NCI-H748 (cell line): ENCODE measurements around the gene KCTD12.
"Not testable (repeated sequence)": the region's sequence is repeated elsewhere in the genome, so short reads cannot be mapped to it uniquely, and the experiment has no call there.

Experiments used
- DNase-seq: peaks from one replicate; lab custom pipeline; 2025; ENCODE audit not compliant: unreplicated experiment; lab: John Stamatoyannopoulos, UW

Gene KCTD12

DNA sequence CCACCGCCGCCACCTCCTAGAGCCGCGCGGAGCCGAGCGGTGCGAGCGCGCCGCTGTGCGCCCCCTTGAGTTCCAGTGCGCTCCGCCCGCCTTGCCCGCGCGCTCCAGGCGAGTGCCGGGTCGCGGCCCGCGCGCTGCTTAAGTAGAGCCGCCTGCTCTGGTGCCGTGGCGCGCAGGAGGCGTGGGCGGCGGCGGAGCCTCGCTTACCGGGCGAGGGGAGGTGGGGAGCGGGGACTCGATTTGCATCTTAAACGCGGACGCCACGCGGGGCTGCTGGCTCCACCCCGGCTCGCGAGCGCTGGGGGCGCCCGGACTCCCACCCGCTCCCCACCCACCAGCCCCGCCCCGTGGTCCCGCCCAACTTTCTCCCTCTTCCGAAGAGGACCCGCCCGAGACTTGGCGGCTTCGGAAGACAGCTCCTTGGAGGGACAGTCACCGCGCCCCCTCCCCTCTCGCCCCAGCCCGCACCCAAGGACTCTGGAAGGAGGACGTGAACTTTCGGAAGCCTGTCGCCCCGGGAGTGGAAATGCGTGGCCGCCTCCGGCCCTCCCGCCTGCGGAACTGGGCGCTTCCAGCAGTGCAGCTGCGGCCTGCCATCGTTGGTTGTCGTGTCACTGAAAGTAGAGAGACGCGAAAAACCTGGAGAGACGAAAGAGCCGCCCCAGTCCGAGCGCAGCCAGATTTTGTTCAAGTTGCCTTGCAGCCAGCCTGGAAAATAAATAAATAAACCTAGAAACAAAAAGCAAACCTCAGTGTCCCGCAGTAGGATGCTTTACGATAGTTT is at the start of gene KCTD12:
Gene KCTD12 (minus strand): TSS at position 114 of the 784 bp plus-strand sequence. CDS start 257 bp downstream, outside the sequence.
- peak; percentile 87 for DNase-seq

DNA sequence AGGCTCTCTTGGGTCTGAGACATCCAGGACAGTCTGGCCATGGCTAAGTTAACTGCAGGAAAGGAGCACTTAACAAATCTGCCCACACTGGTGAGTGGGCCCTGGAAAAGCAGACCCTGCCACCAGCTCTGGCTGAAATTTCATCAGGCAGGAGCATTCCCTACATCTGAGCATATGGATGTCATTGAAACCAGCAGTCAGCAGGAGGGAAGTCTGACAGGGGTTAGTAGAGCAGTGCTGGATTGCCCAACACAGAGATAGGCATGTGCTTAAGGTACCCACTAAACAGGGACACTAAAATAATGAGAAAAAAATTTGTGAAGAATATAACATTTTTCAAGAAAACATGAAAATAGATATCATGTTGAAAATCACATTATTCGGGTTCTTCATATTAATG is 48.5 kb upstream of the KCTD12 start:
- DNase-seq, result no peak

DNA sequence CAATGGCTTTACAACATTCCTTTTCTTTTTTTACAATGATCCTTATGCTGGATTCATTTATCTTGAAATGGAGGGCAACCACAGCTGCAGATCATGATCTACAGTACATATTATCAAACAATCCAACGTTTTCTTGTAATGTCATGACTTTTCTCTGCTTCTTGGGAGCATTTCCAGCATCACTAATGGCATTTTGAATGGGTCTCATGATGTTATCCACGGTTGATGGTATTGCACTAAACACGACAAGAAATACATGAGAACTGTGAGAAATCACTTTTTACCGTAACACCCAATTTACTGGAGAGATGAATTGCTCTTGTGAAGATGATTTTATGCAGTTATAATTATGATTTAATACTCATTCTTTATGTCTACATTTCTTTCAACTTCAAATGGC is 45.9 kb upstream of the KCTD12 start:
- no peak for DNase-seq

DNA sequence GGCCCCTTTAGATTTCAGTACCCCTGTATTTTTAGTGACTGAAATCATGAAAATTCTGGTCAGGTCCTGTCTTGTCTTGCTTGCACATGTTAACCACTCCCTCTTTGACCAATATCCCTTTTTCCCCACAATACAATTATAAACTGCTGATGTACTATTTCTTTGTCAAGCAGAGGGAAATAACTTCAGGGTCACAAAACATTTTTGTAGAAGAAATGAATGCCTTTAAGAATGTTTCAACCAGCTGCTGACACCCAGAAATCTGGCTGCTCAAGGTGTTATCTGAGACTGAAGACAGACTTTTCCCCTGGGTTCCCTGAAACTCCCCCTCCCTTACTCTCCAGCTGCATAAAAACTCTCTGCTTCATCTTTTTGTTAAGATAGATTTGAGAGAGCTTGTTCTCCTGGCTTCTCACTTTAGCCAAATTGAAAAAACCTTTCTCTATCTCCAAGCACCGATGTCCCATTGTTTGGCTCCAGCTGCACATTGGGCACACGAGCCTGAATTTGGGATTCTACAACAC is 43.7 kb upstream of the KCTD12 start:
- no peak for DNase-seq

DNA sequence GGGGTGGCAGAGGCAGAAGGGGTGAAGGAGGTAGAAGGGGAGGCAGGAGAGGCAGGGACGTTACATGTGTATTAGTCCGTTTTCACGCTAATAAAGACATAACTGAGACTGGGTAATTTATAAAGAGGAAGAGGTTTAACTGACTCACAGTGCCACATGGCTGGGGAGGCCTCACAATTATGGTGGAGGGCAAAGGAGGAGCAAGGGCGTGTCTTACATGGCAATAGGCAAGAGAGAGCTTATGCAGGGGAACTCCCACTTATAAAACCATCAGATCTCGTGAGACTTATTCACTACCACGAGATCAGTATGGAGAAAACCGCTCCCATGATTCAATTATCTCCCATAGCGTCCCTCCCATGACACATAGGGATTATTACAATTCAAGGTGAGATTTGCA is 43.1 kb upstream of the KCTD12 start:
- no peak for DNase-seq

DNA sequence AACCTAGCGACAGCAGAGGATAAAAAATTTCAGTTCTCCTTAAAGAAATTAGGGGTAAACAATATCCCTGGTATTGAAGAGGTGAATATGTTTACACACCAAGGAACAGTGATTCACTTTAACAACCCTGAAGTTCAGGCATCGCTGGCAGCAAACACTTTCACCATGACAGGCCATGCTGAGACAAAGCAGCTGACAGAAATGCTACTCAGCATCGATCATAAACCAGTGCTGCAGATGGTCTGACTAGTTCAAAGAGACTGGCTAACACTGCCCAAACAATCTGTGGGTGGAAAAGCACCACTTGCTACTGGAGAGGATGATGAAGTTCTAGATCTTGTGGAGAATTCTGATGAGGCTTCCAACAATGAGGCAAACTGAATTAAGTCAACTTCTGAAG is 42.3 kb upstream of the KCTD12 start:
- DNase-seq, result no peak

DNA sequence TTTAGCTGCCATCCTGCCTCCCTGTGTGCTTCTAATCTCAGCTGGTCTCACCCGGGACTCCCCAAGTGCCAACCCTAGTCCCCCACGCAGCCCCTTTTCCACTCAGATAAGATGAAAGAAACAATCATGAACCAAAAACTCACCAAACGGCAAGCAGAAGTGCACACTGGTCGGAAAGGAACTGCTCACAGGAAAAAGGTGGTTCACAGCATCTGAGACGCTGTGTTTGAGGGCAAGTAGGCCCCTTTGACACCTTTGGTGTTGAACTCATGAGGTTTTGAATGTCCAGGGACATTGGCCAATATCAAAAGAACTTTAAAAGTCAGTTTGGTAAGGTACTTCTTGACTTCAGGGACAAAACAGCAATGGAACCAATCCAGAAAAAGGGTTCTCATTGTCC is 41.8 kb upstream of the KCTD12 start:
- DNase-seq, result no peak

DNA sequence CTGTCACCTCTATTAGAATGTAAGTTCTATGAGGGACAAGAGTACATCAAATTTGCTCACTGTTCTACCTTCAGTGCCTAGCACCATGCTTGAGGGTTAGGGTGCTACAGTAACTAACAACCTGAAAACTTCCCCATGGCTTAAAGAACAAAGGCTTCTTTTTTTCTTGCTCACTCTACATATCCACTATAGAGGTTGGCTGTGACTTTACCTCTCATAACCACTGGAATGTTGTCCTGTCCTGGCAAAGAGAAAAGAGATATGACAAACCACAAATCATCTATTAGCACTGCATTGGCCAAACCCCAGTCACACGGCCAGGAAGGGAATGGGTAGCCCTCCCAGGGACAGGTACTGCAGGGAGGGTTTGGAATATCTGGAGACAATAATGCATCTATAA is 38.9 kb upstream of the KCTD12 start:
- DNase-seq, result no peak

DNA sequence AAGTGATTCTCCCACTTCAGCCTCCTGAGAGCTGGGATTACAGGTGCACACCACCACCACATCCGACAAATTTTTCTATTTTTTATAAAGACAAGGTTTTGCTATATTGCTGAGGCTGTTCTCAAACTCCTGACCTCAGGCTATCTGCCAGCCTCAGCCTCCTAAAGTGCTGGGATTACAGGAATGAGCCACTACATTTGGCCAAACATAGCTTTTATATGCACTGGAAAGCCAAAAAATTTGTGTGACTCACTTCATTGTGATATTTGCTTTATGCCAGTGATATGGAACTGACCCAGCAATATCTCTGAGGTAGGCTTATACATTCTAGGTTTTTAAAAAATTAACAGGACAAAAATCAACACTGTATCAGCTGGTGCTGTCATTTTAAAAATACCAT is 35.3 kb upstream of the KCTD12 start:
- DNase-seq, result no peak

DNA sequence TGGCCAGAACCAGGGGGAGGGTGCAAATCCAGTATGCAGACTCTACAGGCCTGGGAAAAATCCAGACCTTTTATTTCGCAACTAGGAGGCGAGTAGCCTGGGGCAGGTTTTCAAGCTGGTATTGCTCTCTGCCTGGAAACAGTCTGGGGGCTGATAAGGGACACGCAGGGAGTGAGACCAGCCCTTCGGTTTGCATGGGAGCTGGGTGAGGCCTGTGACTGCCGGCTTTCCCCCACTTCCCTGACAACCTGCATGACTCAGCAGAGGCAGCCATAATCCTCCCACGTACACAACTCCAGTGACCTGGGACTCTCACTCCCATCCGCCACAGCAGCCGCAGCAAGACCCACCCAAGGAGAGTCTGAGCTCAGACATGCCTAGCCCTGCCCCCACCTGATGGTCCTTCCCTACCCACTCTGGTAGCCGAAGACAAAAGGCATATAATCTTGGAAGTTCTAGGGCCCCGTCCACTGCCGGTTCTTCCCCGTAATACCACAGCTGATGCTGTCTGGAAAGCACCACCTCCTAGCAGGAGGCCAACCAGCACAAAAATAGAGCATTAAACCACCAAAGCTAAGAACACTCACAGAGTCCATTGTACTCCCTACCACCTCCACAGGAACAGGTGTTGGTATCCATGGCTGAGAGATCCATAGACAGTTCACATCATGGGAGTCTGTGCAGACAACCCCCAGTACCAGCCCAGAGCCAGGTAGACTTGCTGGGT is 31.7 kb upstream of the KCTD12 start:
- not testable (repeated sequence) for DNase-seq

DNA sequence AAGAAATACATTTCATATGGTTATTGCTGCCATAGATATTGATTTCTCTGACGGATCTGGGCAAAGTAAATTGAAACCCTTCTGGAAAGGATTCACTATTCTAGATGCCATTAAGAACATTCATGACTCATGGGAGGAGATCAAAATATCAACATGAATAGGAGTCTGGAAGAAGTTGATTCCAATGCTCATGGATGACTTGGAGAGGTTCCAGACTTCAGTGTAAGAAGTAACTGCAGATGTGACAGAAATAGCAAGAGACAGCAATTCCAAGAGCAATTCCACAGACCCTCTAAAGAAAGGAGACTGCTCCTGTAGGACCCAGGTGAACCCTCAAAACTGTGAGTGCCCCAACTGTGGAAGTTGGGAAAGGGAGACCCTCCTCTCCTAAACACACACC is 30.9 kb upstream of the KCTD12 start:
- no peak for DNase-seq

DNA sequence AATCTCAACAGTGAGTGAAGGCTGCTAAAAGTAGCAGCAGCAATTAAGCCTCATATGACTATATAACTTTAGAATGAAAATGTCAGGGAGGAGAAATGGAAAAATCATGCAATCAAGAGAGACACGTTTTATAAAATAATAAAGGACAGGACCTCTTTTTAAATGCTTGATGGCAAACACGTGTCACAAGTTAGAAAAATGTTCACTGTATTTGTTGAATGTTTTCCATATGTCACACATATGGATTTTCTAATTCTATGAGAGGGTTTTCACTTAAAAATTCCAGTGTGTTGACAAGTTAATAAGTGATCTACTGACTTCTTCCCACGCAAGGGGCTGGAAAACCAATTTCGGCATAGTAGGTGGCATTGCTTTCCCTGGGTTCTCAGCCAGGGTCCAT is 27.7 kb upstream of the KCTD12 start:
- DNase-seq, result no peak

DNA sequence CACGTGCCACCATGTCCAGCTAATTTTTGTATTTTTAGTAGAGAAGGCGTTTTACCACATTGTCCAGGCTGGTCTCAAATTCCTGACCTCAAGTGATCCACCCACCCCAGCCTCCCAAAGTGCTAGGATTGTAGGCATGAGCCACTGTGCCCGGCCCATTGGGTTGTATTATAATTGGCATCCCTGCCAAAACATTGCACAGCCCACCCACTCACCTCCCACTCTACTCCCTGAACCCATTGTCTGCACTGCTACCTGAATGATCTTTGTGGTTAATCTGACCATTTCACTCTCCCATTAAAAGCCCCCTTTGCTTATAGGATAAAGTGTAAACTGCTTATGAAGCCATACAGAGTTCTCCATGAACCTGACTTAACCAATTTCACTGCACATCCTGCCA is 26.3 kb upstream of the KCTD12 start:
- no peak for DNase-seq

DNA sequence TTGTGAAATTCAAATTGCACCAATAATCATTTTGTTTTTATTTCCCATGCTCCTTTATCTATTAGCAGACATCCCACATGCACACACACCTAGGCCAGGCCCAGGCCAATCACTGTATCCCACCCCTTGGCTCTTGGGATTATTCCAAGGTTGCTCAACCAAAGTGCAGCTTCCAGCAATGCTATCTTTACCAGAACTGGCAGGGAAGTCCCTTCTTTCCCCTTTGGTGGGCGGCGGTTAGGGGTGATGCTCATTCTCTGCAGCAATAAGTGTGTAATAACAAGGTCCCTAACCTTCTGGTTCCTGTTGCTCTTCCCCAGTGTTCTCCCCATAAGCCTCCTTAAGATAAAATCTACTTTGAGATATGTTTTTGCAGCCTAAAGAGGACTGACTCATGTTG is 18.3 kb upstream of the KCTD12 start:
- DNase-seq, result no peak

DNA sequence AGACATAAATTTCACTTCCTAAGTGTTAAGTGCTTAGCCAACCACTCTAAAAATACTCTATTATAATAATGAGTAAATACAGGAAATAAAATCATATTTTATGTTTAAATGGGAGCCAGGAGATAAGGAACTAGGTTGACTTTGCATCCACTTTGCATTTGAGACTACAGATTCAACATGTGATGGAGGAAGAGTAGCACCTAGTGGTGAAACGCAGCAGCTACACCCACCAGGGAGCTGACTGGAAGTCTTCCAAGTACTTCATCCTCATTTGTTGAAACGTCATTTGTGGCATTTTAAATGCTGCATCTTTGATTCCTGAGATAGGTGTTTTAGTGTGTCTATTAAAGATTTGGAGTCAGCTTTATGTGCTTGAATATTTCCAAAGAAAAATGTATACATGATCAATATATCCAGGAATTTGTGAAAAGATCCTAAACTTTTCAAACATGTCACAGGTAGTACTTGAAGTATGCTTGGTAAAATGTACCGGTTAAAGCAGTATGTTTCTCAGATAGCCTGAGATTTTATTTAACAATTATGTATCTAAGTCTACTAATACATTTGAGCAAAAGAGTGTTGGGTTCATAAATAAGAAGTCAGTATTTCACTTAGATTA is 17.4 kb upstream of the KCTD12 start:
- DNase-seq, result peak; percentile 72

DNA sequence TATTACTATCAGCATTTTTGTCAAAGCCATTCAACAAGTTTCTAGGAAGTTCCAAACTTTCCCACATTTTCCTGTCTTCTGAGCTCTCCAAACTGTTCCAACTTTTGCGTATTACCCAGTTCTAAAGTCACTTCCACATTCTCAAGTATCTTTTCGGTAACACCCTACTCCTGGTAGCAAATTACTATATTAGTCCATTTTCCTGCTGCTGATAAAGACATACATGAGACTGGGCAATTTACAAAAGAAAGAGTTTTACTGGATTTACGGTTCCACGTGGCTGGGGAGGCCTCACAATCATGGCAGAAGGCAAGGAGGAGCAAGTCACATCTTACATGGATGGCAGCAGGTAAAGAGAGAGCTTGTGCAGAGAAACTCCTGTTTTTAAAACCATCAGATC is 12.9 kb upstream of the KCTD12 start:
- DNase-seq, result not testable (repeated sequence)

DNA sequence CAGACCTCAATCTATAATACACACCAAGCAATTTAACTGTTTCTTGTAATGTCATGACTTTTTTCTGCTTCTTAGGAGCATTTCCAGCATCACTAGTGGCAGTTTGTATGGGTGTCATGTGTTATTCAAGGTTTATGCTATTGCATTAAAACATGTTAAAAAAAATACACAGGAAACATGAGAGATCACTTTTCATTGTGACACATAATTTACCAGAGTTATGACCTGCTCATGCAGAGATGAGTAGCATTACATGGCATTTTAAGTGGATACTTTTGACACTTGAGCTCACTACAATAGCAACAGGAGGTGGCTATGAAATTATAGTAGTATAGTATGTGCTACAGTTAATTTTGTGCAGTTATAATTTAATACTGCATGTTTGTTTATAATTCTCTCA is 11.0 kb upstream of the KCTD12 start:
- DNase-seq, result peak; percentile 58

DNA sequence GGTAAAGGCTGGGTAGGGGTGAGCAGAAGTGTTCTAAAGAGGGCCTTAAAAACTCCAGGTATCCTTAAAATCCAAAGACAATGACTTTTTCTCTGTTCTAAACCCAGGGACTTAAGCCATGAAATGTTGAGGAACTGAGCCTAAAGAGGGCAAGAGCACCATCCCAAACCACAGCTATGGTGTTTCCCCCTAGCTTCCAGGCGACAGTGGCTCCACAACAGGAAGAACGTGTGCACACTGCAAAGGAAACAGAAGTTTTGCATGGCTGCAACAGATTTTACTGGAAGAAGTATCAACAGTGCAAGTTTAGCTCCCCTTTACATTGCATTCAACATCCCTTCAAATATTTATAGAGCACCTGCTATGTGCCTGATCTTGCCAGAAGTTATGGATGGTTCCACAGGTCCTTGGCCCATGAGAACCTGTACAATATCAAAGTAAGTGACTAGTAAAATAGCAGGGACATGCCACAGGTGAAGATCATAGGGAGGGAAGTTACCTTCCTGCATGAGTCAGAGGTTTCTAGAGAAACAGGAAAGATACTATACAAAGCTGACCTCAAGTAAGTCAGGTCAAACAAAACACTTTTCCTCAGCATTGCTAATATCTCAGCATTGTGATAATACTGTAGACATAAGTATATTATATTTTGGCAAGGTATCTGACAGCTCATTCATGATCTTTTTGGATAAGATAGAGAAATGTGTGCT is 8.4 kb upstream of the KCTD12 start:
- no peak for DNase-seq

DNA sequence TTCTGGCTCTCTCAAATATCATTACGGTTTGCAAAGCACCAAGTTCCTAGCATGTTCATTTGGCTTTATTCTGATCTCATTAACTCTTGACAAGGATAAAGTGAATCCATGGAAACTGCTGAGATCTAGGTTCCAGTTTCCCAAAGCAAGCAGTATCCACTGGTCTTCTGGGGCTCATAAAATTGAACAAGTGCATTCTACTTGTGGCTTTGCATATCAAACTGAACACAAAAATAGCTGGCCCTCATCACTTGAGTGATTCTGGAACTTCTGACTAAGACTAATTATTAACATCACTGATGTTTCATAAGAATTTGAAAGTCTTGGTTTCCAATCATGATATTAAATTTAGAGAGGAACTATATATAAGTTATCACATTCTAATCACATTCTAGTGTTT is 6.3 kb upstream of the KCTD12 start:
- DNase-seq, result no peak

DNA sequence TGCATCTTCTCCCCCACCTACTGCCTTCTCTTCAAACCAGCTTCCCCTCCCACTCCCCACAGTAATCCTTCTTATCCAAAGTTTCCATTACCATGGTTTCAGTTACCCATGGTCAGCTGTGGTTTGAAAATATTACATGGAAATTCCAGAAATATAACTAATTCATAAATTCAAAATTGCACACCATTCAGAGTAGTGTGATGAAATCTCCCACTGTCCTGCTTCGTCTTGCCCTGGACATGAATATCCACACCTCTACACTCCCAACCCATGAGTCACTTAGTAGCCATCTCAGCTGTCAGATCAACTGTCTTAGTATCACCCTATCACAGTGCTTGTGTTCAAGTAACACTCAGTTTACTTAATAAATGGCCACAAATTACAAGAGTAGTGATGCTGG is 3.8 kb upstream of the KCTD12 start:
- no peak for DNase-seq

DNA sequence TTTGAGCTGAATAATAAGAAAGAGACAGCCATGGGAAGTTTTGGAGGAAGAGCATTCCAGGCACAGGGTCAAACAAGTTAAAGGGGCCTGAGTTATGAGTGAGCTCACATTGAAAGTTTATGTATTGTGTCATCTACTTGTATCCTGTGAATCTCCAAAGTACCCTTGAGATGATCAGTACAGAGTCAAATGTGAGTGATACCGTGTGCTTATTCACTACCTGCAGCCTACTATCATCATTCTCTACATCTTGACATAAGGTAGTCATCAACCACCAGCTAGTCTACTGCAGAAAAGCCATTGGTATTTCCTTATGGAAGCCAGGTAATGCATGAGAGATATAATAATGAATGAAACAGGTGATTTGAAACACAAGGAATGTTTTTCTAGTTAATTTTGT is 3.0 kb upstream of the KCTD12 start:
- no peak for DNase-seq
